Stimulated activated CD8-positive, alpha-beta memory T cell treated with anti-CD3 and anti-CD28 coated beads, Interleukin-7, amount 100 ng/mL, for 48 hours (primary cell): ENCODE results near the gene SHISA6.

Experiments
- DNase-seq, 2 donors: peaks; one replicate each; pipeline ENCODE4 v3.0.0-alpha.2; 2020; ENCODE audit warnings: low read depth in 1 of 2; ENCODE audit errors: extremely low read depth in 1 of 2

Gene SHISA6

DNA sequence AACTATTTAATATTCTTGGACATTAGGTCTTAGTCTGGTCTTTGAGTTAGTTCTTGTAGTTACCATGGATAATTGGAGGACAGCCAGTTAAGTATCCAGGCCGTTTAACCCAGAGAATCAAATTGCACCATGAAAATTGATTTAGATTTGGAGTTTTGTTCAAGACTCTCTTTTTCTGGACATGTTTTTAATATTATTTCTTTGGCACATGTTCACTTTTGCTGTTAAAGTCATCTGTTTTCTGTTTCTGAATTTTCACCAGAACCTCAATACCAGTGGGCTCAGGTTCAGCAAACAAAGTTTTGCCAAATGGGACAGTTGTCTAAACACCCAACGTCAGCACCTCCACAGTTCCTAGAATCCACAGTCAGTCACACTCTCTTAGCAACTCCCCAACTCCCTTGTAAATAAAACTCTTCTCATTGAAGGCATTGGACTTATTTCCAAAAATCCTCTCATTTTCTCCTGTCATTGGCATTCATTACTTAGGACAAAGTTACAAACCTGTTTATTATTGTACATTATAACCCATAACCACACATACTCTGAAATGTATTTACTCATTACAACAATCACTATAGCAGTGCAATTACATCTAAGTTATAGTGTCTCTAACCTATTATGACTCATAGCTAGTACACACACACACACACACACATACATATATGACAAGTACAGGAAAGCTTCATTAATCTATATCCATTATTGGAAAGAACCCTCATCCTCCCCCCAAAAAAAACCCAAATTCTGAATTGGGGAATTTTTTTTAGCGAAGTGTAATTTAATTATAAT is 323.8 kb downstream of the SHISA6 start:
- DNase-seq: no peak

DNA sequence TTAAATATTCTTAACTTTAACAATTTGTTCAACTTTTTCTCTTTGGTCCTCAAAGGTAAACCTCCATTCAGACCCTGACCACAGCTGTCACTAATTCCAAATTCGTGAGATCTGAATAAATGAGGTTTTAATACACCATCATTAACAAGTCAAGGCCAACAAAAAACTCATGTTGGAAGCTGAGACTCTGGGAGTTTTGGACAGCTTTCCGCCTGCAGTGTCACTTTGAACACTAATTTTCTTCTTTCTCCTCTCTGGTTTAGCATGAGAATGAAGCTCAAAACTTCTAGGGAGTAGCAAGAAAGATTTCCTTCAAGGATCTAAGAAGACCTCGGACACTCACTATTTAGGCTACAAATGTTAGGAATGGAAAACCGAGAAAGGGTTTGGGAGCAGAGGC is 324.6 kb downstream of the SHISA6 start:
- no peak for DNase-seq

GRCh38 chr17:11578998-11579397 is 338.0 kb downstream of the SHISA6 start:
- DNase-seq: no peak

DNA sequence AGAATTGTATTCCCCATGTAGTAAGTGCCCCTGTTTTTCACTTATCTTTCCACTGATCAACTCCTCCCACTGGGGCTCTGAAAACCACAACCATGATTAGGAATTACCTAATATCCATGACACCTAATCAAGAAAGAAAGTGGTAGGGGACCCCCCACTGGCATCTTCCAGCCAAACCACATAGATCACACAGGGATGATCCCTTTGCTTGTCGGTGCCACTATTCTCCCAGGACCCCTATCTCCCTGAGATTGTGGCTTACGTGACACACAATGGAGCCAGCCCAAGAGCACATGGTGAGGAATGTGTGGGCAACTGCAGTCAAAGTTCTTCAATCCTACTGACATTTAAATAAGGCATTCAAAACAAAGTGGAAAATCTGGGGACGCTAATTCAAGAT is 339.7 kb downstream of the SHISA6 start:
- DNase-seq: no peak

- DNase-seq: no peak
Measured at GRCh38 chr17:11582217-11582616, 341.2 kb downstream of the SHISA6 start.

DNA sequence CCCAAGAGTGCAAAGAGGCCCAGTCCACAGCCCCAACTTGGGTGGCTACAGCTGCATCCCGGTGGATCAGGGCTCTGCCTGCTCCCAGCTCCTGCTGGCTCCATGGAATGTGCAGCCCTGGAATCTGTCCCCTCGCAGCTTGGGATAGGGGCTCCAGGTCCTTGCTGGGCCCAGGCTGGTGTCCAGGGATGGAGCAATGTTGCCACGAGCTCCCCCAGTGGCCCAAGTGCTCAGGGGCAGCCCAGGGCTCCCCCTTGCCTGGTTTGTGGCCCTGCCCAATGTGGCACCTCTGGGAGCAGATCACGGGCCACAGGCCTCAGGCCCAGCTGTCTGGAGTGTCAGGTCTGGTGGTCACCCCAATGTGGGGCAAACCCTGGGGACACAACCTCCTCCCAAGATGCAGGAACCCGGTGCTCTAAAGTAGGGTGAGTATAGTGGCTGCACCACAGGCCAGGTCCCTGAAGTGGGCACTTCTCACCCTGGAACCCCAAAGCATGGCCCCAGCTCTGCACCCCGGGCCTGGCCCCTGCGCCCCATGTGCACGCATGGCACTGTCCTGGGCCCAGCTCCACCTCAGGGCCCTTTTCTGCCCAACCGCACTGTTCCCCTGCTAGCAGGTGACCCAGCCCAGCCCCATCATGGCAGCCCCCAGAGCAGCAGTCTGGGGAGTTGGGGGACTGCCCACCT is 342.4 kb downstream of the SHISA6 start:
- DNase-seq: no peak

DNA sequence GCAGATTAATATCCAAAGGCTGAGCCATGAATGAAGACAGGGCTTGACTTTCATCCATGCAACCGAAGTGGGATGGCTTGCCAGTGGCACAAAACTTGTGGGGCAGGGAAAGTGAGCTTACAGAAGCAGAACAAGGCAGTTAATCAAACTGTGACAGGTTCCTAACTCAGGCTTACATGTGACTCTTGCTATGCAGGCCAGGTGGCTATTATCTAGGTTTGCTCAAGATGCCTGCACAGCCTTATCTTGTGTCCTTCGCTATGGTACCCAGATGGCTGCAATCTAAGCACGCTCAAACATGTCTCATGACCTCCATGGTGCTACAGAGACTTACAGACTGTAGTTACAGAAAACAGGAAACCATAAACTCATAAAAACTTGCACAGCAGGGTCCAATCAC is 348.7 kb downstream of the SHISA6 start:
- no peak for DNase-seq

DNA sequence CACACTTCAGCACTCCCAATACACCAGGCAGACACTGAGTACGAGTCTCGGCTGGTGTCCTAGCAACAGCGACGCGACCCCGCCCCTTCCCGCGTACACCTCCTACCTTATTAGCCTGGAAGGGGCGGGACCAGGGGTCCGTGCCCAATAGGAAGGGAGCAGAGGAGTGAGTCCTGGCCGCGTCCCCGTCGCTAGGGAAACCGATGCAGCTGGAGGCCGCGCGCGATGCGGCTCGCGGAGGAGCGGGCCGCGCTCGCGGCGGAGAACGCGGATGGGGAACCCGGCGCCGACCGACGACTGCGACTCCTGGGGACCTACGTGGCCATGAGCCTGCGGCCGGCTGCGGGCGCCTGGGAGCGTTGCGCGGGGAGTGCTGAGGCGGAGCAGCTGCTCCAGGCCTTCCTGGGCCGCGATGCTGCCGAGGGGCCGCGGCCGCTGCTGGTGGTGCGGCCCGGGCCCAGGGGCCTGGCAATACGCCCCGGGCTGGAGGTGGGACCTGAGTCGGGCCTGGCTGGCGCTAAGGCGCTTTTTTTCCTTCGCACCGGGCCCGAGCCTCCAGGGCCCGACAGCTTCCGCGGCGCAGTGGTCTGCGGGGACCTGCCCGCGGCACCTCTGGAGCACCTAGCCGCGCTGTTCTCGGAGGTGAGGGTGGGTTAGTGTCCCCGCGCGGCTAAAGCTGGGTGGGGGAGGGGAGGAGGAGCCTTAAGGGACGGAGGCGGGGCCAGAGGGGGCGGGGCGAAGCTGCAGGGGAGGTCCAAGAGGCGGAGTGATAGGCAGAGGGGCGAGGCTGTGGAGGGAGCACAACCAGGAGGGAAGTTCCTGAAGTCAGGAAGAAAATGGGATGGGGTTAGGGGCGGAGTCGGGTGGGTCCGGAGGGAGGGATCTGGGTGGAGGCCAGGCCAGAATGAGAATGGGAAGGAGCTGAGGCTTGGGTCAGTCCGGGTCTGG is 357.5 kb downstream of the SHISA6 start, which contains the start of gene DNAH9:
DNAH9 (plus strand) TSS at position 197 of the 948 bp plus-strand sequence; CDS start at position 226, 29 bp downstream.
- peak; percentile 0 to 15 for DNase-seq

DNA sequence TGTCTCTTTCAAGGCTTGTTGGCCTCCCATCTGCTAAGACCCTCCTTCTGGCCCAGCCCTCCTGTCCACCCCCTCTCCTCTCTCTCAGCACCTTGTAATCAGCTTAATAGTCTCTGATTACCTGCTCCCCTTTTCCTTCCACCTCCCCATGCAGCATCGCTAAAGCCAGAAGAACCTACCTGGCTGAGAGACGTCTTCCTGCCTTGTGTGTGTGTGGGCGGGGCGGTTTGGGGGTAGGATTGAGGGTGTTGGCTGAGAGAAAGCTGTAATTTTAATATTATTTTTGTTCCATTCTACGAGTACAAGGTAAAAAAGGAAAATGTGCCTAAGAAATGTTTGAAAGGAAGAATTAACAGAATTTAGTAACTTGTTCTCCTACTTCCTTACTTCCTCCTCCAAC is 360.6 kb downstream of the SHISA6 start:
- no peak for DNase-seq

DNA sequence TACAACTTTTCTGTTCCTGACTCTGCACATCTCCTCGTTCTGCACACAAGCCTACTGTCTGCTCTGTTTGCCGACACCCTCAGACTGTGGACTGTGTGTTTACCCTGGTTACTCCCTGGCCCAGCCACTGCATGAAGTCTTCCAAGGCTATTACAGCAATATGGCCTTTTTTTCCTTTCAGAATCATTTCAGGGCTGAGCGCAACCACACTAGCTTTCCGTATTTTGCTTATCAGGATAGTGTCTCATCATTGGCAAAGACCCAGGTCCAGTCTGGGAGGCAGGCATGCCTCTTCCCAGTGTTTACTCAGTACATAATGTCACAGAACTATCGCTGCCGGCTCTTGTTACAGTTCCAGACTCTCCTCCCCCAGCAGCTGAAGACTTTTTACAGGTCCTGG is 367.4 kb downstream of the SHISA6 start:
- no peak for DNase-seq

DNA sequence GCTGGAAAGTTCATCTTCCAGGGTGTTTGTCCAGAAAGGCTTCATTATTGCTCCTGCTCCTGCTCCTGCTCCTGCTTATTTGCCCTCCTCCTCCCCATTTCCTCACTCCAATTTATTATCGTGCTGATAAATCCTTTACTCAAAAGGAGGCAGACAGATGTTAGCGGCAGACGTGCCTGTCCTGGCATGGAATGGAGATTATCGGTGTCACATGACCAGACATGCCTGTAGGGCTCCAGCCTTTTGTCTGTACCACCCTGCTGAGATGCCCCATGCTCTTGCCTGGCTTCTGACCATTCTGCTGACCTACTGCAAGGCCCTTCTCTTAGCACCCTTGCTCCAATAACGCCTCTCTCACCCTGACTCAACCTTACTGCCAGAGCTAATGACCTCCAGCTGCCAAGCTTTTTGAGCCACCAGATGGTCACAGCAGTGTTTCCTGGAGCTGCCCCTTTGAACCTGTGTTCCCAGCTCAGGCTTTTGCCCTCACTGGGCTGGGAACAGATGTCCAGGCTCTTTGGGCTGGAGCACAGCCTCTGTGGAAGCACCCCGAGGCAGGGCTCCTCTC is 370.1 kb downstream of the SHISA6 start:
- no peak for DNase-seq

GRCh38 chr17:11612956-11613355 is 371.9 kb downstream of the SHISA6 start:
- no peak for DNase-seq
